Dermis microvascular lymphatic vessel endothelial cell (primary cell): ENCODE data around the gene WNT7B. TPM values are rescaled to one million over a fixed set of nuclear protein-coding genes. Genes with fewer than 3 reads are reported as not detected.

Experiments used
- DNase-seq, 2 donors: peaks; one replicate each; pipeline versions ENCODE4 v3.0.0 to v3.0.0-alpha.2; 2010; ENCODE audit warnings: low read depth in 2 of 2
- total RNA-seq: library from RNA; depleted of rRNA; stranded (reverse); fragments of >200 nt; gene quantifications from 2 replicates; pipeline ENCODE4 v1.2.1, GENCODE V29; 2014

The WNT7B gene
- total RNA-seq, 1 donor from 2014 or later, result not detected

DNA sequence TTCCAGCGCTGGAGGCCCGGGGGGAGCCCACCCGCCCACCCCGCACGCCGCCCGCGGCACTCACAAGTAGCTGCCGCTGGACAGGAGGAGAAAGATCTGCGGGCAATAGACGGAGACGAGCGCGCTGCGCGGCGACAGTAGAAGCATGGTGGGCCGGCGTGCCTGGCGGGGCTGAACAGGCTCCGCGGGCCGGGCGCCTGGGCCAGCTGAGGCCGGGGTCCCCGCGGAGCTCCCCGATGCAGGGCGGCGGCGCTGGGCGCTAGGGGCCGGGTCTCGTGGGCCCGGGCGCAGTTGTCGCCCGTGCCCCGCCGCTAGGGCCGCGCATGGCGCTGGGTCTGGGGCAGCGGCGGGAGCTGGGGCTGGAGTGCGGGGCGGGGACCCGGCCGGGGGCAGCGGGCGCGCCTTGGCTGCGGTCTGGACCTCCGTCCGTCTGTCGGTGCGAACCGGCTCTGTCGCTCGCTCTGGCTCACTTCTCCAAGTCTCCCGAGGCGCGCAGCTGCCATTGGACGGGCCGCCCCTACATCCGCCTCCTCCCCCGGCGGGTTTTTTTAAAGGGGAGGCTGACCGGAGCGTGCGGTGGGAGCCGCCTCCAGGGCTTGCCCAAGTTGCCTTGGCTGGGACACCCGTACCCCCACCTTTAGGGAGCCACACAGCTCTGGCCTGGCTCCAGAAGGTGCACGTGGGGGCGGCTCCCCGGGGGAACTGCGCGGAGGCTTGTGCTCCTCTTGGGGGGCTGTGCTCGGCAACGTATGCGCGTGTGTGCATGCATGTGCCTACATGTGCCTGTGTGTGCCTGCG lies 4.7 kb downstream of the WNT7B start:
- DNase-seq, result no peak

DNA sequence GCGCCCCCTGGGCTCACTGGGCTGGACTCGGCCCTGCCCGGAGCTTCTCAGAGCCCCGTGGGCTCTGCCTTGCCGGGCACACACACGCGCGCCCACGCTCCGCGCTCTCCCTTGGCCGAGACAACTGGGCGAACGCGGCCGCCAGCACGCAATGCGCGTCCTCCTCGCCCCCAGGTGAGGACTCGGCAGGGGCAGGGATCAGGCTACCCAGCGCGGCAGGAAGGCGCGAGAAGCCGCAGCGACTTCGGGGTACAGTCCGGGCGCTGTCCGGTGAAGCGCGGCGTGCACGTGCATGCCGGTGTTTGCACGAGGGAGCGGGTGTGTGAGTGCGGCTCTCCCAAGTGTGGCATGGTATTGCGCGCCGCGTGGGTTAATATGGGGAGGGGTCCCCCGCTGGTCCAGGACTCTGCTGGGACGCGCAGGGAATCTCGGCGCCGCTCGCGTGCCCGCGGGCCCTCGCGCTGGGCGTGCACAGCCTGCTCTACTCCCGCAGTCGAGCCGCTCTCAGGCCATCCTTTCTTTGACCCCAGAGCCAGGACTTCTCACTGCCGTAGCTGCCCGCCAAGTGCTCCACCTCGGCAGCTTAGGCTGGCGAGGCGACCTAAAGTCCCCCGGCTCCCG lies 5.4 kb downstream of the WNT7B start:
- DNase-seq, result no peak

- no peak for DNase-seq
Measured at GRCh38 chr22:45970705-45971407, 6.1 kb downstream of the WNT7B start.

DNA sequence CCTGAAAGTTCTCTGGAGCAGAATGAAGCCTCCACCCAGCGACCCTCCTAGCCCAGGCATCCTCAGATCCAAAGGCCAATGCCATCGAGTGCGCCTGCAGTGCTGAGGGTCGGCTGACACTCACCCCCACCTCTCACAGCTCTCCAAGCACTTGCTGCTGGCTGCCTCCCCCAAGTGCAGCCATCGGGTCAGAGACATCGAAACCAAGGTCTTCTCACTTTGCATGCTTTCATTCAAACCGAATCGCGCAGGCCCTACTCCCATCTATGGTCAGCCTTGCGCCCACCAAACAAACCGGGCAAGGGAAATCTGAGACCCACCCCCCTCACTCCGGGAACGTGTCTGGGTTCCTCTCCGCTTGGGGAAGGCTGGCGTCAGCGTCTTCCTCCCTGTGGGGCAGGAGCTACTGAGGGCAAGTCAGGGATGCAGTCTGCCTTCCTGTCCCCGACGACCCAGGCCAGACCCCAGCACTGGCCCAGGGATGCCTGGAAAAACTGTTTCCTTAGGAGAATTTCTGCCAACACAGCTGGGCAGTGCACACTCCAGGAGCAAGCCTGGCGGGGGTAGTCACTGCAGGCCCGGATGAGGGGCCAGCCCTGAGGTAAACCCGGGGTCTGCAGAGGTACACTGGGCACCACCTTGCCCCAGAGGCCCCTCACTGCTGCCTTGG lies 7.0 kb downstream of the WNT7B start:
- no peak for DNase-seq

GRCh38 chr22:45969414-45969799 lies 7.6 kb downstream of the WNT7B start:
- no peak for DNase-seq

DNA sequence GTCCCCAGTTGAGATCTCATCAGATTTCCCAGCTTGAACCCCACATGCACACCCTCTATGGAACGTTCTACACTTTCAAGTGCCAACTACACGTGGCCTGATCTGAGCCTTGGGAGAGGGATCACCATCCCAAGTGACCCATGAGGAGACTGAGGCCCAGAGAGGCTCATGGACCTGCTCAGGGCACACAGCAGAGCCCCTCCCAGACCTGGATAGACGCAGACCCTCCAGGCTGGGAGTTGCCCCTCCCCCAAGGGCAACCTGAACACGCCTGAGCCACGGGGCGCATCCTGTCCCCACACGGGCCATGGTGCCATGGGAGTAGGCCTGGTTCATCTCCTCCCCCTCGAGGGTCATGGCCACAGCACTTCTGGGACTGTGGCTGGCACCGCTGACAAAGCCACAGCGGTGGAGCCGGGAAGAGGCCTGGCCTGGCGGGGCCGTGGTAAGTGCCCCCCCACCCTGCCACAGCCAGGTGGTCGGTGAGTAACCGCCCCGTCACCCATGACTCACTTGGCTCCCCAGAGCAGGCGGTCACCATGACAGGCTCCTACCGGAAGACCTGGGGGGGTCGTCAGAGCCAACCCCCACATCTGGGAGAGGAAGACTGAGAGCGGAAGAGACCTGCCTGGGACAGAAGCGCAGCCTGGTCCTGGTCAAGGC lies 8.1 kb downstream of the WNT7B start:
- peak in 1 of 2 donors; percentile 57 for DNase-seq

DNA sequence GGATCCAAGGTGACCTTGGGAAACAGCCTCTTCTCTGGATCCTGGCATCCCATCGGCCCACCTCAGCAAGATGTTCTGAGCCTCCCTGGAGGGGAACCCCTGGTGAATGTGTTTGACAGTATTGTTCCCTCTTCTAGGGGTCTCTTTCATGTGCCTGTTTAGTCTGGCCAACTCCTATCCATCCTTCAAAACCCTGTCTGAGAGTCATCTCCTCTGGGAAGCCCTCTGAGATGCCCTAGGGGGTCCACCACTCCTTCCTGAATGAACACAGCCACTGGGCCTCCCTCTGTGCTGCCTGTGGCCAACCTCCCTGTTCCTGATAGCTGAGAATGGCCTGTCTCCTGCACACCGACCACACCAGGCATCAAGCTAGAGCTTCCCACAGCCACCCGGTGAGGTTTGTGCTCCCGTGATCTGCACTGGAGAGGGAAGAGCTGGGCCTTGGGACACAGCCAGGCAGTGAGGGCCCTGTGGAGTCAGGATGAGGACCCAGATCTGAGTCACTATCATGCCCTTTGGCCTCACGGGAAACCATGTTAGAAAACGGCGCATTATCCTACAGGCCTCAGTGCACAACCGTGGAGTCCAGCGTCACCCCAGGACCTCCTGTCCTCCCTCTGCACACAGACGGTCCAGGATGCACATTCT lies 8.8 kb downstream of the WNT7B start:
- DNase-seq, result no peak

GRCh38 chr22:45966895-45967365 lies 10.0 kb downstream of the WNT7B start:
- DNase-seq, result no peak

DNA sequence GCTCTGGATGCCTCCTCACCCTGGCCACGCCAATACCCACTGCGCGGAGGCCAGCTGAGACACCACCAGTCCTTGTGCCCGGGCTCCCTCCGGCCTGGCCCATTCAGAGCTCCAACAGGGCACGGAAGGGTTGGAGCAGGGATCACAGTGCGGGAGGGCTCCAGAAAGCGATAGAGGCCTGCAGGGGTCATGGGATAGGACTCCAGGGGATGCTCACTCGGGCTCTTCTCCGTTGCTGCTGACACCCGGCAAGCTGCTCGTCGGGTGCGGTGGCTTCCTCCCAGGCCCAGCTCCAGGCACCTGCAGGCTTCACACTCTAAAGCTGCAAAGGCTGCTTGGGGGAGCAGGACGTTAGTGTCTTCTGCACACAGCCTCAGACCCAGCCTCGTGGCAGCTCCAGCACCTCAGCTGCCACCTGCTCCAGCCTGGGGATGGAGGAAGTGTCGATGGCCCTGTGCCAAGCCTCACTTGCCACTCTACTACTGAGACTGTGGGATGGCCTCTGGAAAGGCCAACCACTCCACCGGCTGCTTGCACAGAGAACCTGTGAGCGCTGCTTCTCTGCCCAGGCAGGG lies 10.6 kb downstream of the WNT7B start:
- DNase-seq, result no peak

- DNase-seq, result no peak
Measured at GRCh38 chr22:45965563-45965962, 11.4 kb downstream of the WNT7B start.

GRCh38 chr22:45964926-45965527 lies 11.9 kb downstream of the WNT7B start:
- DNase-seq, result no peak

DNA sequence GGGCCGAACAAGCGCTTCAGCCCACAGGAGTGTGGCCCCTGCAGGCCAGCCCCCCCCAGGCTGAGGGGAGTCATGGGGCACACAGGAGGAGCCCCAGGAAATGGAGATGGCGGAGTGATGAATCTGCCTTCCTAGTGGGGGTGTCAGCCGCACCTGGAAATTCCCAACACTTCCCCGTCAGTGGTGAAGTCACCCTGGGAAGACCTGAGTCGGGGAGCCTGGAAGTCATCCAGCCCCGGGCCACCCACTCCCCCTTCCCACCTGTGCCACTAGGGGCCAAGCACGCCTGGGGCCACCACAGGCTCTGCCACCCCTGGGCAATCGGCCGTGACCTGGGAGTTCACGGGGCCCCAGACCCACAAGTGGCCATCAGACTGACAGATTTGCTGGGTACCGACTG lies 12.6 kb downstream of the WNT7B start:
- no peak for DNase-seq

DNA sequence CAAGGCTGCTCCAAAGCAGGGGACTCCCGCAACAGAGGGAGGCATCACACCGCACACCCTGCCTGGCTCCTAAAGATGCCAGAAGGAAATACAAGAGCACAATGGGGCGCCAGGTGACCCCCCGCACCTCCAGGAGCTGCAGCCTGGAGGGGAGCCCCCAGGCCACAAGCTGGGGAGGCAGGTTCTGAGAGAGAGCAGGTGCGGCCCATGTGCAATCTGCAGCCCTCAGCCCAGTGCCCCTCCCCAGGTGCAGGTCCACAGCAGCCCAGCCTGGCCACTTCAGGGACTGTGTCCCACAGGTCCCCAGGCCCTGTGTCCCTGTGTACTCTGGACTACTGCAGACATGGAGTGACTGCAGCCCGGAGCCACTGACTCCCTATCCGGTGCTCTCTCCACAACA lies 13.1 kb downstream of the WNT7B start:
- no peak for DNase-seq

- DNase-seq, result no peak
Measured at GRCh38 chr22:45962756-45963324, 14.1 kb downstream of the WNT7B start.

- DNase-seq, result no peak
Measured at GRCh38 chr22:45962434-45962718, 14.6 kb downstream of the WNT7B start.

DNA sequence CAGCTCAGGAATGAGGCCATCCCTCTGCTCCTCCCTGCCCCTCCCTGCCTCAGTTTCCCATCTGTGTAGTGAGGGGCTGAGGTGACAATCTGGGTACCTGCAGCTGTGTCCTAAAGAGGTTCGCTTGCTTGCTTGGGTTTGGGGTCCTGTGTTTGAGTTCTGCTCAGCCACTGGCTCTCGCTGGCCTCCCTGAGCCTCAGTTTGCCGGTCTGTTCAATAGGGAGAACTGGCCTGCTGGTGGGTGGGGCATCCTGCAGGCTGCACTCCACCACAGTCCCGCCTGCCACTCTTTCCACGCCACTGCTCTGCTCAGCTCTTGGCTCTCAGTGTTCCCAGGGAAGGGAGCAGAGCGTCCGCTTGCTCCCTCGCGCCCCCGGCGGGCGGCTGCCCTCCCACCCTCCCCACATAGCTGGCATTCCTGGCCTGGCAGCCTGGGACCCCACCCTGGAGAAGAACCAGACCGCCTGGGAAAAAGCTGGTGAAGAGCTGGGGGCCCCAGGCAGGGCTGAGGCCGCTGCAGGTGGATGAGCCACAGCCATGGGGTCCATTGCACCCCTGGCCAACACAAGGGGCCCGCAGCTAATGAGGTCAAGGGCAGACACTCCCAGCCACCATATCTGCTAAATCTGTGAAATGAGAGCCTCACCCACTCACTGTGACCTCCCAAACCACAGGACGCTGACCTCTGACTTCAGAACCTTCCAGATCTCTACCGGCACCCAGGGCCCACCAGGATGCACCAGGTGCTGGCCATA lies 15.1 kb downstream of the WNT7B start:
- DNase-seq, result no peak

GRCh38 chr22:45960477-45961386 lies 16.2 kb downstream of the WNT7B start:
- no peak for DNase-seq
